UCSD-AML1 (cell line): ENCODE data around the gene KLF16.

Source experiments
- DNase-seq: peaks from one replicate; lab custom pipeline; 2025; ENCODE audit not compliant: unreplicated experiment; lab: John Stamatoyannopoulos, UW

Gene KLF16

GRCh38 chr19:1824252-1824622 is 39.1 kb downstream of the KLF16 start:
- DNase-seq: no peak

- no peak for DNase-seq
These were observed 39.7 kb downstream of the KLF16 start for GRCh38 chr19:1823539-1824251.

- no peak for DNase-seq
These were observed 40.4 kb downstream of the KLF16 start for GRCh38 chr19:1823020-1823419.

DNA sequence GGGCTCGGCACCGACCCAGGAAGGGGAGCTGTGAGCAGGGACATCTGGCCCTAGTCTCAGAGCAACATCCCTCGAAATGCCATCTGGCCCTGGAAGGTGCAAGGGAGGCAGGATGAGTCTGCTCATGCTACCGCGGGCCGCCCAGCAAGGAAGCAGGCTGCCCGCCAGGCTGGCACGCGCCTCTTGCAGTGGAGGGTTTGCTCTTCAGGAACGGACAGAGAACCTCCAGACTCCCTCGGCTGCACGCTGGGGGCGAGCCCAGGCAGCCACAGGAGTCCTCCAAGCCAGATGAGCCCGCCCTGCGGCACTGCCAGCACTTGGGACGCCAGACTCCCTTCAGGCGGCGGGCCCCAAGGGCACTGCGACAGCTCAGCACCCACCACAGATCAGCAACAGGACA is 41.2 kb downstream of the KLF16 start:
- no peak for DNase-seq

- no peak for DNase-seq
These were observed 43.8 kb downstream of the KLF16 start for GRCh38 chr19:1819341-1820255.

GRCh38 chr19:1818549-1819195 is 44.7 kb downstream of the KLF16 start:
- no peak for DNase-seq

GRCh38 chr19:1817553-1818179 is 45.7 kb downstream of the KLF16 start:
- DNase-seq: no peak

- DNase-seq: no peak
These were observed 46.7 kb downstream of the KLF16 start for GRCh38 chr19:1816530-1817298.

- DNase-seq: no peak
These were observed 47.5 kb downstream of the KLF16 start for GRCh38 chr19:1815605-1816529.

DNA sequence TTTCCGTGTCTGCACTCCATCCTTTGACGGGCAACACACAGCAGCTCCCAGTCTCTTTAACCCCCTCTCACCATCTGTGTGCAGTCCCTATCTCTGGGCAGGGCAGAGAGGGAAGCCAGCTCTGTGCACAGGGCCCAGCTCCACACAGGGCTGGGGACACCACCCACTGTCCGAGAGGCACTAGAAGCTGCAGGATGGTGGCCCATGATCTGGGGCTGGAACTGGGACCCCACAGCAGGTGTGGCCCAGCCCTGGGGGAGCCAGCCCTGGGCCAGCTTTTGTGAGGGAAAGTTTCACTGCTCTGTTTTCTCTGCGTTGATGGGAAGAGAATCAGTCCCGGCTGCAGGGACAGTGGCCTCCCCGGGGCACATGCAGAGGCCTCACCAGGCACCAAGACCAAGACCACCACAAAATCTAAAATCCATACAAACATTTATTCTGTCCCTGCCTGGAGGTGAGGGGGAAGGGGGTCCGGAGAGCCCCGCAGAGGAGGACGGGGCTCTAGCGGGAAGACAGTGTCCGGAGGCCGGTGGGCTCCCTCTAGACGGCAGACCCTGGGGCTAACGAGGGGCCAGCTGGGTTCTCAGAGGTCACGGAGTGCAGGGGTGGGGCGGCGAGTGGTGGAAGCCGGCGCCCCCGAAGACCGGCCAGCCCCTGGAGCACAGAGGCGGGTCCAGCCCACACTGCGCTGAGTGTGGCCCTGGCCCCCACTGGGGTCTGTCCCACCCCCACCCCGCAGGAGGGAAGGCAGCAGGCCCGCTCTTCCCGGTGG is 48.4 kb downstream of the KLF16 start:
- DNase-seq: no peak

GRCh38 chr19:1814391-1814790 is 49.0 kb downstream of the KLF16 start:
- DNase-seq: no peak

DNA sequence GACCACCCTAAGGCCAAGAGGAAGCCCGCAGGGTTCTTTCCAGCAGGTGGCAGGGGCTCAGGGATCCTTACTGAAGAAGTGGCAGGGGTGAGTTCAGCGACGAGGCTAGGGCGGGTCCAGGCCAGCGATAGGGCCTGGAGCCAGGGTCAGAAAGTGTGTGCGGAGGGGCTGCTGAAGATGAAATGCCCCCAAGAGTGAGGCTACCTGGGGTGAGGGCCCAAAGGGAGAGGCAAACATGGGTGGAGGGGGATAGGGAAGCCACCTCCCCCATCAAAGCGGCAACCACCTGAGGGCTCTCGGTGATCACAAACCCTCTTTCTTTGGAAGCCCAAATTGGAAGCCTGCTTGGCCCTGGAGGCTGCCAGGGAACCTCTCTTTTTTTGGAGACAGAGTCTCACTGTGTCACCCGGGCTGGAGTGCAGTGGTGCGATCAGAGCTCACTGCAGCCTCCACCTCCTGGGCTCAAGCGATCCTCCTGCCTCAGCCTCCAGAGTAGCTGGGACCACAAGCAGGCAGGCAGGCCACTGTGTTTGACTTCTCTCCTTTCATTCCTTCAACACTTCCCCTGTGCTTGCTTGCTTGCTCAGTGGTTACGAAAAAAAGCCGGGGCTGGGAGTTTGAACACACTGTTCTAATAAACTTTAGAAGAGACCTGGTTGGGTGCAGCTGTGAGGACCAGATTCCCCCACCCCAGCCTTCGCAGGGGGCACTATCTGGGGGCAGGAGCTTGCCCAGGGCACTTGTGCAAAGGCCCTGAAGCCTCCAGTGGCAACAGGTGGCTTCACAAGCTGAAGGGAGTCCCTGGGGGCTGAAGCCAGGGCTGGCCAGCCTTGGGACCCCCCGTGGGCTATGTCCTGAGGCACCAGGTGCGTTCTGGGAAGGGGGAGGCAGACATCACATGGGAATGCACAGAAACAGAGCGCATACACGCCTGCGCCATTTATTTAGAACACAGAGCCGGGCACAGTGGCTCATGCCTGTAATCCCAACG is 49.9 kb downstream of the KLF16 start:
- DNase-seq: no peak

- DNase-seq: peak; percentile 97
These were observed 50.8 kb downstream of the KLF16 start for GRCh38 chr19:1812426-1813191.

DNA sequence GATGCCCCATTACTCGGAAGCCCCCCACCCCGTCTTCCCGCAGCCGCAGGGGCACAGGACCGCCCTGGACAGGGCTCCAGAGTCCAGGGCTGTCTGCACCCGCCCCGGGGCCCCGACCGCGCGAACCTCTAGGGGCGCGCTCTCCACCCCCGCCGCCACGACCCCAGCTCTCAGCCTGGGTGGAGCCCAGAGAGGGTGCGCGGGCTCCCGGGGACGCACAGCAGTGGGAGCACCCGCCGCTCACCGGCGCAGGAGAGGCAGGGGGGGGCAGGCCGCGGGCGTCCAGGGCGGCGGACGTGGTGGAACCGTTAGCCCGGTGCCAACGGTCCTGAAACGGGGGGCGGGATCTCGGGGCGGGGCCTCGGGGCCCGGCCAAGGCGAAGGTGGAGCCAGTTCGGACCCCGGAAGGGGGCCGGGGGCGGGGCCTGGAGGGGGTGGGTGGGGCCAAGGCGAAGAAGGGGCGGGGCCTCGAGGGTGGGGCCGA is 51.4 kb downstream of the KLF16 start, which contains the start of gene ATP8B3:
ATP8B3 (minus strand) TSS at position 335 of the 484 bp plus-strand sequence. CDS start 540 bp downstream, outside the sequence.
- DNase-seq: no peak

DNA sequence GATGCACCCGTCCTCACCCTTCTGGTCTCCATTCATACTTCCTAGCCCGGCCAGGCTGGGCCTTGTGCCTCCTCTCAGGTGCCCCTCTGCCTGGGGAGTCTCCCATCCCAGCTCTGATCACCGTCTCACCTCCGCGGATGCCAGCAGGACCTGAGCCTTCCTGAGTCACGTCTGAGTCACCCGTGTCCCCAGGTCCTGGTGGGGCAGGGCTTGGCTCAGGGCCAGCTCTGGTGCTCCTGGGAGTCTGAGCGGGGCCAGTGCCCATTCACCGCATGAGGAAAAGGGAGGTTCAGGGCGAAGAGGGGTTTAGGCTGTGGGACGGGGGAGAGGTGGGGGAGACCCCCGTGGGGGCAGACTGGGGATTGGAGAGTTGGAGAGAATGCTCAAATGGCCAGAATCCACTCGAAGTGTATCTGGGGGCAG is 51.9 kb downstream of the KLF16 start:
- DNase-seq: peak; percentile 15

- no peak for DNase-seq
These were observed 52.8 kb downstream of the KLF16 start for GRCh38 chr19:1810439-1811160.
